Right lobe of liver (tissue), 6 donors: ENCODE results near the gene ATAD2B. TPM values are rescaled to one million over a fixed set of nuclear protein-coding genes. Genes with fewer than 3 reads are reported as not detected.

ENCODE experiments used
- ATAC-seq, 4 donors: fragments of 200-7000 bp; cut with Tn5 transposase; one replicate each; pipeline ENCODE4 v1.9.1; 2020; ENCODE audit warnings: mild to moderate bottlenecking in 4 of 4, moderate library complexity in 4 of 4
- DNase-seq, 3 donors: peaks; one replicate each; pipeline ENCODE4 v3.0.0-alpha.2; 2020
- H3K27ac ChIP-seq, 3 donors: fragments of 200-600 bp; one replicate each; pipeline ENCODE4 v1.8.0; 2022
- H3K27me3 ChIP-seq, 2 donors: fragments of 200-600 bp; one replicate each; pipeline ENCODE4 v1.8.0; 2022
- H3K36me3 ChIP-seq, 4 donors: fragments of 200-600 bp; sonication (generic) in 1 of 4; one replicate each; pipeline versions ENCODE4 v1.5.1 to v1.8.0; 2017 to 2022; ENCODE audit warnings: control low read depth in 1 of 4
- H3K4me1 ChIP-seq, 4 donors: fragments of 200-600 bp; sonication (generic) in 1 of 4; one replicate each; pipeline versions ENCODE4 v1.5.1 to v1.8.0; 2017 to 2022; ENCODE audit warnings: control low read depth in 1 of 4
- H3K4me3 ChIP-seq, 3 donors: fragments of 200-600 bp; one replicate each; pipeline ENCODE4 v1.8.0; 2022
- H3K9me3 ChIP-seq, 4 donors: fragments of 200-600 bp; sonication (generic) in 1 of 4; one replicate each; pipeline versions ENCODE4 v1.5.1 to v1.8.0; 2017 to 2022; ENCODE audit warnings: control low read depth in 1 of 4
- CTCF ChIP-seq, 4 donors: fragments of 200-600 bp in 3 of 4; fragments of 450-650 bp in 1 of 4; IDR thresholded peaks; one replicate each; pipeline versions ENCODE4 v1.5.1 to v1.8.0; 2016 to 2022; ENCODE audit warnings: antibody characterized with exemption in 4 of 4, mild to moderate bottlenecking in 2 of 4
- POLR2A ChIP-seq: fragments of 450-650 bp; IDR thresholded peaks from one replicate; pipeline ENCODE4 v1.6.1; 2017; ENCODE audit warnings: antibody characterized with exemption, mild to moderate bottlenecking
- WGBS: methylation state at CpG from one replicate; pipeline ENCODE4 v1.1.6; 2018; ENCODE audit warnings: low coverage, low lambda C conversion rate; ENCODE audit not compliant: insufficient coverage; ENCODE audit errors: missing lambda C conversion rate; 5-methylcytosine and 5-hydroxymethylcytosine counted together
- intact Hi-C, 2 donors: fragments of 100-400 bp; cut with DNase I; formaldehyde crosslinking; loops; one replicate each; pipeline versions ENCODE4 v1.11.2 to v1.14.1; 2022
- total RNA-seq, 6 experiments: library from RNA; depleted of rRNA in 2 of 6; stranded (reverse); fragments of >200 nt in 2 of 6; fragmentation: NEBNext Ultra II Directional in 3 of 6; extraction: Animal tissue kit (Norgen Biotek cat#: 25700) in 3 of 6; gene quantifications; one replicate each; pipeline versions ENCODE4 v1.1.0 to v1.2.4, GENCODE V29; 2016 to 2023
- donor health status: DM: no; HTN: yes; CAD: no.
- donor health status: DM: no; HTN: no; CAD: no.
- donor health status: DM: no; HTN: no; CAD: no.
- donor health status: DM: no; HTN: yes; CAD: no.
- donor health status: DM: no; HTN: yes; CAD: no.

Gene ATAD2B
- total RNA-seq, 6 experiments from 2014 or later, result 7.5 to 12.1 (median 8.8) TPM

GRCh38 chr2:23947350-23947749 lies 20.4 kb upstream of the ATAD2B start:
- intact Hi-C loops, result no loop called here
- Histone ChIP-seq H3K4me3 (no peak overlapping the region), H3K27ac (no peak overlapping the region), H3K4me1 (peaks cover 0 to 8% (median 0%) of the 10 kb centered on the region in 4 donors), H3K36me3 (no peaks in the 10 kb centered on the region), H3K27me3 (no peaks in the 10 kb centered on the region), H3K9me3 (no peaks in the 10 kb centered on the region)
- ATAC-seq (no peak), DNase-seq (no peak)
- WGBS, result 90% methylated on average over 2 of the region's 2 CpGs
- TF ChIP-seq POLR2A, result no peak
- TF ChIP-seq CTCF (IDR thresholded peaks at IDR 0.05), result no peak

GRCh38 chr2:23944976-23945375 lies 18.1 kb upstream of the ATAD2B start:
- H3K27me3 ChIP-seq, result no peaks in the 10 kb centered on the region
- DNase-seq (no peak), ATAC-seq (no peak)
- intact Hi-C loops, result no loop called here
- TF ChIP-seq POLR2A (no peak), CTCF (IDR thresholded peaks at IDR 0.05) (no peak)
- H3K36me3 ChIP-seq, result no peaks in the 10 kb centered on the region
- no peaks in the 10 kb centered on the region for H3K9me3 ChIP-seq
- peaks cover 0 to 8% (median 0%) of the 10 kb centered on the region in 4 donors for H3K4me1 ChIP-seq
- peak overlapping the region in 1 of 3 donors; percentile 31 for H3K27ac ChIP-seq
- no peak overlapping the region for H3K4me3 ChIP-seq

GRCh38 chr2:23944527-23944926 lies 17.6 kb upstream of the ATAD2B start:
- intact Hi-C loops, result no loop called here
- peak overlapping the region in 1 of 3 donors; percentile 31 for H3K27ac ChIP-seq
- DNase-seq, result peak; percentile 29 to 68 (median 60)
- H3K9me3 ChIP-seq, result no peaks in the 10 kb centered on the region
- TF ChIP-seq CTCF (IDR thresholded peaks at IDR 0.05) (no peak), POLR2A (no peak)
- no peaks in the 10 kb centered on the region for H3K36me3 ChIP-seq
- WGBS, result 45% methylated on average over 1 of the region's 1 CpG
- H3K4me3 ChIP-seq, result no peak overlapping the region
- no peaks in the 10 kb centered on the region for H3K27me3 ChIP-seq
- ATAC-seq, result peak; percentile 56 to 70 (median 64)
- H3K4me1 ChIP-seq, result peaks cover 0 to 8% (median 0%) of the 10 kb centered on the region in 4 donors

GRCh38 chr2:23943666-23944065 lies 16.7 kb upstream of the ATAD2B start:
- H3K27ac ChIP-seq, result no peak overlapping the region
- no peak for ATAC-seq
- WGBS, result 94% methylated on average over 3 of the region's 11 CpGs
- no peak overlapping the region for H3K4me3 ChIP-seq
- intact Hi-C loops, result no loop called here
- H3K36me3 ChIP-seq, result no peaks in the 10 kb centered on the region
- no peaks in the 10 kb centered on the region for H3K9me3 ChIP-seq
- no peak for TF ChIP-seq CTCF (IDR thresholded peaks at IDR 0.05)
- no peak for TF ChIP-seq POLR2A
- H3K4me1 ChIP-seq, result peaks cover 0 to 8% (median 0%) of the 10 kb centered on the region in 4 donors
- no peaks in the 10 kb centered on the region for H3K27me3 ChIP-seq
- no peak for DNase-seq

- H3K9me3 ChIP-seq, result no peaks in the 10 kb centered on the region
- H3K4me3 ChIP-seq, result peak overlapping the region in 2 of 3 donors; percentile 75 to 86
- DNase-seq, result no peak
- 73% methylated on average over 7 of the region's 8 CpGs for WGBS
- no peak for TF ChIP-seq POLR2A
- TF ChIP-seq CTCF (IDR thresholded peaks at IDR 0.05), result no peak
- H3K27ac ChIP-seq, result no peak overlapping the region
- H3K27me3 ChIP-seq, result no peaks in the 10 kb centered on the region
- ATAC-seq, result no peak
- intact Hi-C loops, result no loop called here
- H3K36me3 ChIP-seq, result no peaks in the 10 kb centered on the region
- H3K4me1 ChIP-seq, result peaks cover 0 to 8% (median 0%) of the 10 kb centered on the region in 4 donors
Measured at GRCh38 chr2:23941644-23942043, 14.7 kb upstream of the ATAD2B start.
